B cell (primary cell): ENCODE results near the gene JPT2. TPM values are rescaled to one million over a fixed set of nuclear protein-coding genes. Genes with fewer than 3 reads are reported as not detected.

Source experiments
- ATAC-seq: fragments of 200-7000 bp; cut with Tn5 transposase; one replicate; pipeline ENCODE4 v1.10.0; 2021; ENCODE audit warnings: low read depth, mild to moderate bottlenecking, moderate number of reproducible peaks, moderate library complexity
- CTCF ChIA-PET: fragments of 350-600 bp; sonication (Branson Sonifier 250); formaldehyde crosslinking; loops from one replicate; lab custom pipeline; 2021; ENCODE audit warnings: antibody characterized with exemption, inconsistent platforms; lab: Charles Lee
- POLR2A ChIA-PET: fragments of 350-600 bp; sonication (Branson Sonifier 250); formaldehyde crosslinking; loops from one replicate; lab custom pipeline; 2021; ENCODE audit warnings: antibody characterized with exemption; lab: Charles Lee
- DNase-seq: peaks from one replicate; pipeline ENCODE4 v3.0.0; 2013
- H2AFZ ChIP-seq: 2 replicates; pipeline ENCODE4 v1.6.1; 2012; ENCODE audit warnings: mild to moderate bottlenecking, low read depth, low read length; ENCODE audit not compliant: insufficient read depth, poor library complexity, severe bottlenecking
- H3K27ac ChIP-seq, 2 donors: 1 replicate in 1 of 2; 2 replicates in 1 of 2; pipeline ENCODE4 v1.5.1; 2012 to 2013; ENCODE audit warnings: low read length in 2 of 2, mild to moderate bottlenecking in 2 of 2, moderate library complexity in 1 of 2
- H3K27me3 ChIP-seq, 4 experiments: fragments of 200-600 bp in 1 of 4; sonication (generic) in 1 of 4; replicated peaks in 1 of 4; 1 replicate in 2 of 4; 2 replicates in 2 of 4; pipeline versions ENCODE4 v1.6.1 to v1.7.0; 2013 to 2016; ENCODE audit warnings: low read length in 3 of 4, mild to moderate bottlenecking in 2 of 4, mixed read lengths in 1 of 4, moderate library complexity in 1 of 4; ENCODE audit not compliant: insufficient read depth in 4 of 4, control insufficient read depth in 3 of 4; ENCODE audit errors: control extremely low read depth in 1 of 4
- H3K36me3 ChIP-seq, 2 experiments: replicated peaks in 1 of 2; 1 replicate in 1 of 2; 2 replicates in 1 of 2; pipeline versions ENCODE4 v1.6.1 to v1.7.1; 2013; ENCODE audit warnings: low read length in 1 of 2; ENCODE audit not compliant: insufficient read depth in 2 of 2, control insufficient read depth in 1 of 2; ENCODE audit errors: control extremely low read depth in 1 of 2, extremely low read depth in 1 of 2
- H3K4me1 ChIP-seq, 2 donors: fragments of 200-600 bp in 1 of 2; sonication (generic) in 1 of 2; 1 replicate in 1 of 2; 2 replicates in 1 of 2; pipeline versions ENCODE4 v1.5.1 to v1.6.1; 2013 to 2017; ENCODE audit warnings: low read length in 2 of 2; ENCODE audit not compliant: control insufficient read depth in 2 of 2, insufficient read depth in 2 of 2
- H3K4me2 ChIP-seq: replicated peaks from 2 replicates; pipeline ENCODE3; 2012; ENCODE audit warnings: mild to moderate bottlenecking, low read depth, low read length; ENCODE audit not compliant: poor library complexity, severe bottlenecking
- H3K4me3 ChIP-seq, 5 experiments: fragments of 200-600 bp in 1 of 5; sonication (generic) in 1 of 5; 1 replicate in 3 of 5; 2 replicates in 2 of 5; pipeline versions ENCODE4 v1.5.1 to v1.7.0; 2011 to 2016; ENCODE audit warnings: low read length in 4 of 5, mild to moderate bottlenecking in 4 of 5, low read depth in 2 of 5, control low read depth in 1 of 5, moderate library complexity in 1 of 5; ENCODE audit not compliant: insufficient read depth in 1 of 5; ENCODE audit errors: control extremely low read depth in 1 of 5, extremely low read depth in 1 of 5
- H3K79me2 ChIP-seq: fragments of 200-600 bp; sonication (generic); one replicate; pipeline ENCODE4 v1.6.0; 2016; ENCODE audit warnings: low read length; ENCODE audit not compliant: control insufficient read depth, insufficient read depth
- H3K9ac ChIP-seq: fragments of 200-600 bp; sonication (generic); 2 replicates; pipeline ENCODE4 v1.6.1; 2017; ENCODE audit warnings: mild to moderate bottlenecking, low read length, moderate library complexity
- H3K9me3 ChIP-seq, 3 donors: one replicate each; pipeline versions ENCODE4 v1.6.1 to v1.7.1; 2013; ENCODE audit warnings: low read length in 2 of 3; ENCODE audit not compliant: control insufficient read depth in 2 of 3, insufficient read depth in 1 of 3; ENCODE audit errors: control extremely low read depth in 1 of 3
- H4K20me1 ChIP-seq: 2 replicates; pipeline ENCODE4 v1.6.0; 2012; ENCODE audit warnings: mild to moderate bottlenecking, low read length; ENCODE audit not compliant: insufficient read depth, control insufficient read depth, poor library complexity, severe bottlenecking
- H3K27ac Mint-ChIP-seq: one replicate; pipeline ENCODE4 v1.8.0; 2021; ENCODE audit warnings: mixed read lengths
- H3K27me3 Mint-ChIP-seq: one replicate; pipeline ENCODE4 v1.8.0; 2021; ENCODE audit warnings: mixed read lengths
- H3K4me1 Mint-ChIP-seq: one replicate; pipeline ENCODE4 v1.8.0; 2021; ENCODE audit warnings: mixed read lengths
- H3K4me3 Mint-ChIP-seq: one replicate; pipeline ENCODE4 v1.8.0; 2021; ENCODE audit warnings: mixed read lengths
- H3K9me3 Mint-ChIP-seq: one replicate; pipeline ENCODE4 v1.8.0; 2022; ENCODE audit warnings: mixed read lengths; ENCODE audit not compliant: insufficient read depth
- CTCF ChIP-seq: fragments of 200-600 bp; IDR thresholded peaks from one replicate; pipeline ENCODE4 v1.8.0; 2022; ENCODE audit warnings: antibody characterized with exemption, mild to moderate bottlenecking
- EZH2 ChIP-seq: IDR thresholded peaks from 2 replicates; pipeline ENCODE4 v1.6.1; 2012; ENCODE audit warnings: borderline replicate concordance, low read depth, mild to moderate bottlenecking, moderate library complexity, low read length; ENCODE audit not compliant: insufficient read depth, poor library complexity, severe bottlenecking
- WGBS: methylation state at CpG from one replicate; pipeline ENCODE4 v1.1.5; 2013; ENCODE audit warnings: missing lambda C conversion rate; ENCODE audit not compliant: insufficient coverage; 5-methylcytosine and 5-hydroxymethylcytosine counted together
- intact Hi-C: fragments of 100-400 bp; cut with micrococcal nuclease; formaldehyde crosslinking; loops from one replicate; pipeline ENCODE4 v1.10.0; 2022
- polyA plus RNA-seq: library from polyadenylated mRNA; depleted of rRNA; stranded (reverse); fragments of >200 nt; gene quantifications from 2 replicates; pipeline ENCODE4 v1.2.3, GENCODE V29; 2012
- total RNA-seq, 2 donors: library from RNA; stranded (reverse); fragments of 120-200 nt in 1 of 2; gene quantifications; 1 replicate in 1 of 2; 2 replicates in 1 of 2; pipeline versions ENCODE4 v1.2.3 to v1.2.4, GENCODE V29; 2013 to 2022

Gene JPT2
- total and polyA plus RNA-seq, 2 donors (not counting 1 experiment from before 2014, with no cell fraction given), result 10.7 to 45.7 TPM

GRCh38 chr16:1639860-1640259 lies 38.2 kb upstream of the JPT2 start:
- Histone ChIP-seq H3K4me1 (no peaks in the 10 kb centered on the region), H3K27ac (no peak overlapping the region), H4K20me1 (peaks cover 11% of the 10 kb centered on the region), H3K9me3 (no peaks in the 10 kb centered on the region), H2AFZ (no peak overlapping the region), H3K4me3 (no peak overlapping the region), H3K27me3 (no peaks in the 10 kb centered on the region), H3K9ac (no peak overlapping the region), H3K79me2 (peaks cover 37% of the 10 kb centered on the region), H3K36me3 (peaks cover 0 to 78% of the 10 kb centered on the region in 2 experiments), H3K4me2 (no peak overlapping the region)
- DNase-seq (no peak), ATAC-seq (no peak)
- H3K9me3 Mint-ChIP-seq, result no peaks in the 10 kb centered on the region
- WGBS, result 98% methylated on average over 8 of the region's 11 CpGs
- intact Hi-C loops, result no loop called here
- H3K27ac Mint-ChIP-seq, result no peak overlapping the region
- H3K4me3 Mint-ChIP-seq, result no peak overlapping the region
- CTCF ChIA-PET, result no interaction called here
- TF ChIP-seq CTCF (no peak), EZH2 (no peak)
- no peaks in the 10 kb centered on the region for H3K27me3 Mint-ChIP-seq
- peaks cover 5% of the 10 kb centered on the region for H3K4me1 Mint-ChIP-seq
- POLR2A ChIA-PET, result no interaction called here

- Mint-ChIP-seq H3K4me1 (peaks cover 5% of the 10 kb centered on the region), H3K27ac (no peak overlapping the region), H3K9me3 (no peaks in the 10 kb centered on the region), H3K4me3 (no peak overlapping the region), H3K27me3 (no peaks in the 10 kb centered on the region)
- Histone ChIP-seq H3K9ac (no peak overlapping the region), H3K4me3 (no peak overlapping the region), H3K27ac (no peak overlapping the region), H4K20me1 (peaks cover 6% of the 10 kb centered on the region), H3K27me3 (no peaks in the 10 kb centered on the region), H3K4me1 (no peaks in the 10 kb centered on the region), H3K79me2 (peaks cover 31% of the 10 kb centered on the region), H2AFZ (no peak overlapping the region), H3K36me3 (peaks cover 0 to 74% of the 10 kb centered on the region in 2 experiments), H3K9me3 (no peaks in the 10 kb centered on the region), H3K4me2 (no peak overlapping the region)
- POLR2A ChIA-PET, result no interaction called here
- TF ChIP-seq CTCF, result no peak
- TF ChIP-seq EZH2, result no peak
- CTCF ChIA-PET, result no interaction called here
- WGBS, result 64% methylated on average over 15 of the region's 20 CpGs
- ATAC-seq (no peak), DNase-seq (no peak)
- intact Hi-C loops, result no loop called here
These were observed 37.7 kb upstream of the JPT2 start for GRCh38 chr16:1640261-1640941.
